Measurements from ENCODE around the gene PLA2G4B. TPM values are rescaled to one million over a fixed set of nuclear protein-coding genes. Genes with fewer than 3 reads are reported as not detected.

The PLA2G4B gene
- 1 to 10 TPM; 5.3 to 7.9 (median 5.5) TPM for polyA plus RNA-seq (ENCODE audit: insufficient read length in 3 of 3)

- DNase-seq (ENCODE audit: low read depth in 3 of 3, low spot score in 2 of 3) = no peak
Measured at GRCh38 chr15:41838400-41838897, at the start of gene PLA2G4B. TSS of gene PLA2G4B (plus strand) at chr15:41838847. CDS start at chr15:41838914, 67 bp downstream.

GRCh38 chr15:41789236-41789635 lies 49.4 kb upstream of the PLA2G4B start:
- DNase-seq (ENCODE audit: low read depth in 3 of 3, low spot score in 2 of 3) = no peak

- DNase-seq (ENCODE audit: low read depth in 3 of 3, low spot score in 2 of 3) = no peak
Measured at GRCh38 chr15:41789662-41790061, 49.0 kb upstream of the PLA2G4B start.

GRCh38 chr15:41790169-41790568 lies 48.5 kb upstream of the PLA2G4B start:
- no peak for DNase-seq (ENCODE audit: low read depth in 3 of 3, low spot score in 2 of 3)

- no peak for DNase-seq (ENCODE audit: low read depth in 3 of 3, low spot score in 2 of 3)
Measured at GRCh38 chr15:41790756-41791546, 47.7 kb upstream of the PLA2G4B start.

GRCh38 chr15:41791547-41791937 lies 47.1 kb upstream of the PLA2G4B start:
- no peak for DNase-seq (ENCODE audit: low read depth in 3 of 3, low spot score in 2 of 3)

GRCh38 chr15:41792000-41792637 lies 46.5 kb upstream of the PLA2G4B start:
- no peak for DNase-seq (ENCODE audit: low read depth in 3 of 3, low spot score in 2 of 3)

- no peak for DNase-seq (ENCODE audit: low read depth in 3 of 3, low spot score in 2 of 3)
Measured at GRCh38 chr15:41794081-41794480, 44.6 kb upstream of the PLA2G4B start.

- no peak for DNase-seq (ENCODE audit: low read depth in 3 of 3, low spot score in 2 of 3)
Measured at GRCh38 chr15:41795996-41796856, 42.4 kb upstream of the PLA2G4B start.

- DNase-seq (ENCODE audit: low read depth in 3 of 3, low spot score in 2 of 3) = no peak
Measured at GRCh38 chr15:41797201-41797944, 41.3 kb upstream of the PLA2G4B start.

- no peak for DNase-seq (ENCODE audit: low read depth in 3 of 3, low spot score in 2 of 3)
Measured at GRCh38 chr15:41798607-41799487, 39.8 kb upstream of the PLA2G4B start.

- DNase-seq (ENCODE audit: low read depth in 3 of 3, low spot score in 2 of 3) = no peak
Measured at GRCh38 chr15:41799488-41799805, 39.2 kb upstream of the PLA2G4B start.

- no peak for DNase-seq (ENCODE audit: low read depth in 3 of 3, low spot score in 2 of 3)
Measured at GRCh38 chr15:41801185-41801584, 37.5 kb upstream of the PLA2G4B start.

- no peak for DNase-seq (ENCODE audit: low read depth in 3 of 3, low spot score in 2 of 3)
Measured at GRCh38 chr15:41801850-41802455, 36.7 kb upstream of the PLA2G4B start.

- DNase-seq (ENCODE audit: low read depth in 3 of 3, low spot score in 2 of 3) = no peak
Measured at GRCh38 chr15:41804361-41804760, 34.3 kb upstream of the PLA2G4B start.

- DNase-seq (ENCODE audit: low read depth in 3 of 3, low spot score in 2 of 3) = no peak
Measured at GRCh38 chr15:41804916-41805666, 33.6 kb upstream of the PLA2G4B start.

- DNase-seq (ENCODE audit: low read depth in 3 of 3, low spot score in 2 of 3) = no peak
Measured at GRCh38 chr15:41805711-41806110, 32.9 kb upstream of the PLA2G4B start.

Measured in right renal cortex interstitium (tissue), 3 donors.